Renal cortical epithelial cell (primary cell): ENCODE data around the gene RBM23. TPM values are rescaled to one million over a fixed set of nuclear protein-coding genes. Genes with fewer than 3 reads are reported as not detected.
"Not testable (repeated sequence)": the region's sequence is repeated elsewhere in the genome, so short reads cannot be mapped to it uniquely, and the experiment has no call there.

Source experiments
- DNase-seq: peaks from one replicate; pipeline ENCODE4 v3.0.0-alpha.2; 2011; ENCODE audit warnings: low read depth
- total RNA-seq: library from RNA; depleted of rRNA; stranded (reverse); fragments of >200 nt; gene quantifications from 2 replicates; pipeline ENCODE4 v1.2.3, GENCODE V29; 2014

Gene RBM23
- total RNA-seq, 1 donor from 2014 or later, result 148 TPM

GRCh38 chr14:22919601-22919921, 612 bp upstream of the RBM23 start:
- no peak for DNase-seq

GRCh38 chr14:22915886-22916521, 2.9 kb downstream of the RBM23 start:
- peak; percentile 34 for DNase-seq

- not testable (repeated sequence) for DNase-seq
Observed at GRCh38 chr14:22914836-22915235, 4.1 kb downstream of the RBM23 start.

DNA sequence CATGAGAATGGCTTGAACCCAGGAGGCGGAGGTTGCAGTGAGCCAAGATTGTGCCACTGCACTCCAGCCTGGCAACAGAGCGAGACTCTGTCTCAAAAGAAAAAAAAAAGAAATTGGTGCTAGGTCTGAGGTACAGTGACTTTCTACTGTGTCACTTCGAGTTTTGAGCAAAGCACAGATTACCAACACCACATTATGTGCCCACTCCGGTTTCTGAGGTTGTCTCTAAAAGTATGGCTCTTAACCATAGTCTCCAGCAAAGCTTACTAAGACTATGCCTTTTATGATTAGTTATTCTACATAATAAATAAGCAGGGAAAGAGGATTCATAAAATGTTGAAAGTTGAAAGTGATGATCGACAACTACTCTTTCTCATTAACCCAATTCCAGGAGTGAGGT, 8.0 kb downstream of the RBM23 start:
- no peak for DNase-seq

GRCh38 chr14:22908601-22909000, 10.3 kb downstream of the RBM23 start:
- DNase-seq, result no peak

DNA sequence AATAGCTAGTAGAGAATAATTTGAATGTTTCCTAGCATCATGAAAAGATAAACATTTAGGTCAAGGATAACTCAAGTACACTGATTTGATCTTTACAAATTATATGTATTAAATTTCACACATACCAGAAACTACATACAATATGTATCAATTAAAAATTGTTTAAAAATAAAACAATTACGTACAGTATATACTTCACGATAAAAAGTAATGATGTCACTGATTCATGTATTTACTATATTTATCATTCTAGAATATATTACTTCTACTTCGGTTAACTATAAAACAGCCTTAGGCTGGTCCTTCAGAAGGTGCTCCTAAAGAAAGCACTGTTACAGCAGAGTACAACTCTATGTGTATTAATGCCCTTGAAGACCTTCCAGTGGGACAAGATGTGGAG, 11.5 kb downstream of the RBM23 start:
- DNase-seq, result no peak

DNA sequence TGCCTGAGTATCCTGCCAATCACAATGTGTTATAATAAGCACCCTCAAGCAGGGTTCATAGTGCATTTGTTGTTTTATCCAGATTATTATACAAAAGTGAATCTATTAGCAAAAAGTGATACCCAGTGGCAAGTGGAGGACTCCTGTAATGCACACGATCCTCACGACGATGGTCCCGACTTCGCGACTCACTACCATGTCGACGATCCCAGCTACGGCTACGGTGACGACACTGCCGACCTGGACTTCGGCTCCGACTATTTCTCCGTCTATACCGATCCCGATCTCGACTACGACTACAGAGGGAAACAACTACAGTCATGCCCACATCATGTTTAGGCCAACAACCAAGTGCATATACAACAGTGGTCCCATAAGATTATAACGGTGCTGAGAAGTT, 12.9 kb downstream of the RBM23 start:
- DNase-seq, result no peak

DNA sequence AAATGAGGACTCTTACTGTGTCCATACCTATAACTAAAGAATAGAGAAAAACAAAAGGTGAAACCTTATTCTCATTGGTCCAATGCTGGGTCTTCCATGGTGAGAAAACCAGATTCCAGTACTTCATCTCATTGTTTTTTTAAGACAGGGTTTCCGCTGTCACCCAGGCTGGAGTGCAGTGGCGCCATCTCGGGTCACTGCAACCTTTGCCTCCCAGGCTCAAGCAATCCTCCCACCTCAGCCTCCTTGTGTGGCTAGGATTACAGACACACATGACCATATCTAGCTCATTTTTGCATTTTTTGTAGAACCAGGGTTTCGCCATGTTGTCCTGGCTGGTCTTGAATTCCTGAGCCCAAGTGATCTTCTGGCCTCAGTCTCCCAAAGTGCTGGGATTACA, 13.3 kb downstream of the RBM23 start:
- DNase-seq, result no peak

DNA sequence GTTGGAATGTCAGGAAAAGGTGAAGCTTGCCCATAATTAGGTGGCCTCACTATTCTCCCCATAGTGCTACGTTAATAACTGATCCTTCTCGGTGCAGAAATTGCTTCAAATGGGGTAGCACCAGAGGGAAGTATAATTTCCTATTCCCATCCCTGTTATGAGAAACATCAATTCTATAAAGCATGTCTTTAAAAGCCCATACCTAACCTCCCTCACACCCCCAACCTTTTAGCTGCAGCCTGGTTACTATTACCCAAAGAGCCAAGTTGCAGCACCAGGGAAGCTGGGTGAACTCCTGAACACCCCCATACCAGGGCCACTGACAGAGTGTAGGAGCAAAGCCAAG, 15.2 kb downstream of the RBM23 start:
- DNase-seq, result no peak

DNA sequence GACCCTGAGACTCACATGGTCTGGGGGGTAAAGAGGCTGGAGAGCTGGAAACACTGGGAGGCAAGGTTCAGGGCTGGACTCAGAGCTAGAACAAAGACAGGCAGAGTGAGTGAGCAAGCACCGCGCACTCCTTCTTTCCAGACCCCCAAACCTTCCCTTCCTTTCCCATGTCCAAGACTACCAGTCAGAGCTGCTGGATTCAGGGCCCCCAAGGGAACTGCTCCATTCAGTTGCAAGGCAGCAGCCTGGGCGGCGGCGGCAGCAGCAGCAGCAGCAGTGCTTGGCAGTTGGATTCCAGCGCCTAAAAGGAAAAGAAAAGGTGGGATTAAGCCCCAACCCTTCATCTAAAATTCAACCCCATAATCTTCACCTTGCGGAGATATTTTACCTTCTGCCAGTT, 17.1 kb downstream of the RBM23 start:
- DNase-seq, result no peak

DNA sequence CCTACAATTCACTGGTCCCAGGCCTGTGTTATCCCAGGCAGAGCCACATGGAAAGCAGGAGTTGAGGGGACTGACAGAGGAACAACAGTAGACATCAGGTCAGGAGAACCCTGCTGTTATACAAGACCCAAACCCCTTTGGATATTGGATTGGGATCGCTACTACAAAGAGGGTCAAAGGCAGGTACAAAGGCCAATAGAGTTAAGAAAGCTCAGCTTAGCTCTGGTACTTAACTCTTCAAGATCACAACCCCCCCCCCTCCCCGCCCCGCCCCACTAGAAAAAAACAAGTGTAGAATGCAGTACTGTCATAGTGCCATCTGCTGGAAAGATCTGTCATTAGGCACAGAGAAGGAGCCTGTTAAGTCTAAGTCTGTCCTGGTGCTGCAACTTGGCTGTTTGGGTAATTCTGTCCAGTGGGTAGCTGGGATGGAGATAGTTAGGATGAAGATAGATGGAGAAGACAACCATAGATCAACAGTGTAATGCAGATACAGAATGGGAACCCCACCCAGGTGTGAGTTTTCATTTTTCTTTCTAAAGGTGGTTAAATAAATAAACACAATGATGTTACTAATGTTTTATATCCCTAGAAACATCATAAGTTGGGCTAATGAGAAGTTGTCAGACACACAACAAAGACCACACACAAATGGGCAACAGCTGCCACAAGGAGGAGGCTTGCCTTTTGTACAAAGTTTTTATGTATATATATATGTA, 18.7 kb downstream of the RBM23 start:
- peak; percentile 77 for DNase-seq

DNA sequence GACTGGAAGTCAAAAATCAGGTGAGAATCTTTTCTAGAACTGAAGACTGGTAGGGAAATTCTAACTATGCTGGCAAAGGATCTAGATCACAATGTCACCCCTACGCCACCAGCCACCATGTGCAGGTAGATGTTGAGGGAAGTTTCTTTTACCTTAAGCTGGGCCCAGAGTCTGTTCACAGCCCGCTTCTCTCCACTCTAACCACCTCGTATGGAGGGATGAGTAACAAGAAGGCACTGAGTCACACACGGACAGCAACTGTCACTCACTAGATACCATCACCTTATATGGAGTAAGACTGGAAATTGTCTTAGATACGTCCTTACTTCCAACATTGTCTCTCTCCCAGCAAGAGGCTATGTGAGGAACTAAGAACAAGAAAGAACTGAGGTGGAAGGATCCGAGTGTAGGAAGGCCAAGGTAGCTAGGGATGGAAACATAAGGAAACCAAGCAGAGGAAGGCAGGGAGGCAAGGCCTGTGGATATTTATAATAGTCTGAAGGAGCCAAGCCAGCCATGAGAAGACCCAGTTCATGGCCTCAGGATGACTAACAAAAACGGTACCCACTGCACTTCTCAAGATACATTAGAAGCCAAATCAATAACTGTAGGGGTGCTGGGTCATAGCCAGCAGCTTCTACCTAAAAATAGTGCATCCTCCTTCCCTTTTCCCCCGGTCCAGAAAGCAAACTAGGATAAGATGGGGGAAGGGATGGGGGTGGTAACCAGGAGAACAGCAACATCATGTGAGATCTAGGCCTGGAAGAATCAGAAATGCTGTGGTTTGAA, 20.5 kb downstream of the RBM23 start:
- peak; percentile 85 for DNase-seq

- DNase-seq, result no peak
Observed at GRCh38 chr14:22897357-22897756, 21.6 kb downstream of the RBM23 start.

DNA sequence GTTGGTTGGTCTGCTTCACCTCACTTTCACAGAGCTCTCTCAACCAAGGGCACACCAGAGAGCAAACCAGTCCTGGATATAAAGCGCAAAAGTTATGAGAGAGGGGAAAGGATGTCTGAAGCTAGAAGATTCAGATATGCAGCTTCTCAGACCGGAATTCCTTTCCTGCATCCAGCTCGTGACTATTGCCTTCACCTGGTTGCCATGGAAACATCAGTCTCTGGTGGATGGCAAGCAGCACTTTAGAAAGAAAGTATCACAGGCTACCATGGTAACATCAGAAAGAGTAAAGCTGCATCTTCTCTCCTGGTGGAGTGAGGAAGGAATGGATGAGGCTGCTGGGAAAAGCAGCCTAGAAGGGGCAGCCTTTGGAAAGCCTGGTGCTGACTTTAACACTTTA, 22.2 kb downstream of the RBM23 start:
- no peak for DNase-seq

- no peak for DNase-seq
Observed at GRCh38 chr14:22896356-22896755, 22.6 kb downstream of the RBM23 start.

GRCh38 chr14:22895402-22895801, 23.5 kb downstream of the RBM23 start:
- DNase-seq, result no peak

- DNase-seq, result no peak
Observed at GRCh38 chr14:22893706-22894105, 25.2 kb downstream of the RBM23 start.

- no peak for DNase-seq
Observed at GRCh38 chr14:22892488-22892887, 26.5 kb downstream of the RBM23 start.

DNA sequence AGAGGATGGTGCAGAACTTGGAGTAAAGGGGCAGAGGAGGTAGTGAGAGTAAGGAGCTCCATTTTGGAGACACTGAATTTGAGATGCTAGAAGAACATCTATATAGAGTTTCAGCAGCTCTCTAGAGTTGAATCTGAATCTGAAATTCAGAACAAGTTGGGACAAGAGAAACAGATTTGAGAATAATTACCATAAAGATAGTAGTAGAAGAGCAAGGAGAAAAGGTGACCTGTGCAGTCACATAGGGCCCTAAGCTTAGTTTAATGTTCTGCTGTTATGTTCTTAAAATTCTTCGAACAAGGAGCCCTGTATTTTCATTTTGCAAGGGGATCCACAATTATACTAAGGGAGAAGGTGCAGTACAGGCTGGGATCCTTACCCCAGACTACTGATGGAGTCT, 28.5 kb downstream of the RBM23 start:
- no peak for DNase-seq

GRCh38 chr14:22888662-22889061, 30.3 kb downstream of the RBM23 start:
- no peak for DNase-seq

DNA sequence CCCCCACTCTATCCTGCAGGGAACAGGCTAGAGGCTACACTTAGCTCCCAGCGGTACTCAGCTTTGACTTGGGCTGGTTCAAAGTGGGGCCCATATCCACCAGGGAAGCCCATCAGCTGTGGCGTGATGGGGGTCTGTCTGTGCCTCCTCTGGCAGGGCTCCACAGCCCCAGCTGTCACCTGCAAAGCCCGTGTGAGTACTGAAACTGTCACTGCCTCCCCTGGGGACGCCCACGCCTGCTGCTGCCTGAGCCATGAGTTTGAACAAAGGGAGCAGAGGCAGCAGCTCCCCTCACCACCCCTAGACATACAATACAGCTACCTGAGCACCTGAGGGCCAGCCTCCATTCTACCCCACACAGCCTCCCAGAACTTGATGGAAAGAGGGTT, 31.0 kb downstream of the RBM23 start:
- no peak for DNase-seq

- peak; percentile 96 for DNase-seq
Observed at GRCh38 chr14:22887260-22887989, 31.5 kb downstream of the RBM23 start.
